H9 (cell line): ENCODE measurements around the gene ELMOD2. TPM values are rescaled to one million over a fixed set of nuclear protein-coding genes. Genes with fewer than 3 reads are reported as not detected.
A peak's percentile ranks its signal among the peaks of the same experiment; 100 is the strongest.

Experiments
- DNase-seq: peaks from one replicate; pipeline ENCODE4 v3.0.0-alpha.2; 2017
- H2AFZ ChIP-seq: one replicate; pipeline ENCODE4 v1.6.1; 2013; ENCODE audit warnings: mild to moderate bottlenecking, low read length, control low read depth, moderate library complexity
- H2AK5ac ChIP-seq: 2 replicates; pipeline ENCODE4 v1.6.1; 2013; ENCODE audit warnings: low read length, control low read depth, mixed read lengths; ENCODE audit not compliant: insufficient read length
- H2BK120ac ChIP-seq: one replicate; pipeline ENCODE4 v1.6.1; 2013; ENCODE audit warnings: low read depth, mild to moderate bottlenecking, low read length, control low read depth, inconsistent platforms; ENCODE audit not compliant: poor library complexity, severe bottlenecking
- H2BK12ac ChIP-seq: 2 replicates; pipeline ENCODE4 v1.6.1; 2013; ENCODE audit warnings: low read length, control low read depth, mixed read lengths, low read depth; ENCODE audit not compliant: insufficient read length
- H2BK15ac ChIP-seq: 2 replicates; pipeline ENCODE4 v1.6.1; 2013; ENCODE audit warnings: low read depth, low read length, control low read depth
- H2BK20ac ChIP-seq: one replicate; pipeline ENCODE4 v1.6.1; 2013; ENCODE audit warnings: low read depth, mild to moderate bottlenecking, low read length, control low read depth, inconsistent platforms; ENCODE audit not compliant: poor library complexity, severe bottlenecking
- H2BK5ac ChIP-seq: 2 replicates; pipeline ENCODE4 v1.6.1; 2013; ENCODE audit warnings: low read length, control low read depth, mixed read lengths; ENCODE audit not compliant: insufficient read length
- H3K14ac ChIP-seq: 2 replicates; pipeline ENCODE4 v1.6.1; 2013; ENCODE audit warnings: low read length, control low read depth; ENCODE audit not compliant: insufficient read depth
- H3K18ac ChIP-seq: 2 replicates; pipeline ENCODE4 v1.6.1; 2013; ENCODE audit warnings: low read depth, mild to moderate bottlenecking, mixed read lengths, low read length, control low read depth; ENCODE audit not compliant: insufficient read length
- H3K23ac ChIP-seq: 2 replicates; pipeline ENCODE4 v1.6.1; 2013; ENCODE audit warnings: low read length, control low read depth, mixed read lengths, low read depth; ENCODE audit not compliant: insufficient read length
- H3K23me2 ChIP-seq: 2 replicates; pipeline ENCODE4 v1.6.1; 2013; ENCODE audit warnings: low read depth, mild to moderate bottlenecking, mixed read lengths, low read length, control low read depth; ENCODE audit not compliant: insufficient read length, poor library complexity, severe bottlenecking
- H3K27ac ChIP-seq: 2 replicates; pipeline ENCODE4 v1.5.1; 2013; ENCODE audit warnings: low read length, control low read depth, mixed read lengths, low read depth; ENCODE audit not compliant: insufficient read length
- H3K27me3 ChIP-seq: 2 replicates; pipeline ENCODE4 v1.6.1; 2013; ENCODE audit warnings: low read length, control low read depth, inconsistent platforms; ENCODE audit not compliant: insufficient read depth
- H3K4ac ChIP-seq: 2 replicates; pipeline ENCODE4 v1.6.1; 2013; ENCODE audit warnings: low read depth, mild to moderate bottlenecking, control low read depth, inconsistent platforms, low read length, moderate library complexity
- H3K4me1 ChIP-seq: 2 replicates; pipeline ENCODE4 v1.6.1; 2013; ENCODE audit warnings: low read length, control low read depth, inconsistent platforms; ENCODE audit not compliant: insufficient read depth
- H3K4me2 ChIP-seq: 2 replicates; pipeline ENCODE4 v1.6.1; 2013; ENCODE audit warnings: low read length, control low read depth, mixed read lengths; ENCODE audit not compliant: insufficient read length, insufficient read depth
- H3K56ac ChIP-seq: 2 replicates; pipeline ENCODE4 v1.6.1; 2013; ENCODE audit warnings: low read depth, mild to moderate bottlenecking, mixed read lengths, low read length, control low read depth; ENCODE audit not compliant: insufficient read length
- H3K79me1 ChIP-seq: 2 replicates; pipeline ENCODE4 v1.6.1; 2013; ENCODE audit warnings: low read depth, mild to moderate bottlenecking, moderate library complexity, low read length, control low read depth, inconsistent platforms; ENCODE audit not compliant: insufficient read depth, poor library complexity, severe bottlenecking
- H3K79me2 ChIP-seq: 2 replicates; pipeline ENCODE4 v1.6.1; 2013; ENCODE audit warnings: low read length, control low read depth, inconsistent platforms; ENCODE audit not compliant: insufficient read depth
- H3K9ac ChIP-seq: 2 replicates; pipeline ENCODE4 v1.6.1; 2013; ENCODE audit warnings: low read length, control low read depth, mixed read lengths; ENCODE audit not compliant: insufficient read length; ENCODE audit errors: extremely low read depth
- H3K9me3 ChIP-seq: one replicate; pipeline ENCODE4 v1.6.1; 2013; ENCODE audit warnings: low read depth, low read length, inconsistent platforms; ENCODE audit not compliant: control insufficient read depth
- H3T11ph ChIP-seq: one replicate; pipeline ENCODE4 v1.6.1; 2013; ENCODE audit warnings: mild to moderate bottlenecking, low read length, control low read depth, inconsistent platforms
- H4K20me1 ChIP-seq: one replicate; pipeline ENCODE4 v1.6.1; 2013; ENCODE audit not compliant: control insufficient read depth, insufficient read length, insufficient read depth
- H4K5ac ChIP-seq: 2 replicates; pipeline ENCODE4 v1.6.1; 2013; ENCODE audit warnings: low read depth, mild to moderate bottlenecking, mixed read lengths, low read length, control low read depth; ENCODE audit not compliant: insufficient read length
- H4K8ac ChIP-seq: replicated peaks from 2 replicates; pipeline ENCODE4 v1.6.1; 2013; ENCODE audit warnings: low read length, control low read depth, mixed read lengths, low read depth; ENCODE audit not compliant: insufficient read length
- H4K91ac ChIP-seq: 2 replicates; pipeline ENCODE4 v1.6.1; 2013; ENCODE audit warnings: low read depth, mild to moderate bottlenecking, moderate library complexity, mixed read lengths, low read length, control low read depth; ENCODE audit not compliant: insufficient read length
- H3K27ac Mint-ChIP-seq, 3 experiments: 2 replicates in 2 of 3; 3 replicates in 1 of 3; pipeline ENCODE4 v1.8.0; 2020 to 2021; ENCODE audit warnings: mixed read lengths in 3 of 3, mild to moderate bottlenecking in 1 of 3, moderate library complexity in 1 of 3
- H3K27me3 Mint-ChIP-seq: 2 replicates; pipeline ENCODE4 v1.8.0; 2021; ENCODE audit warnings: low read depth, mild to moderate bottlenecking, moderate library complexity, mixed read lengths
- H3K36me3 Mint-ChIP-seq, 3 experiments: 2 replicates in 2 of 3; 3 replicates in 1 of 3; pipeline ENCODE4 v1.8.0; 2020 to 2021; ENCODE audit warnings: low read depth in 3 of 3, mixed read lengths in 3 of 3; ENCODE audit not compliant: insufficient read depth in 1 of 3
- H3K4me1 Mint-ChIP-seq, 2 experiments: 2 replicates each; pipeline ENCODE4 v1.8.0; 2020; ENCODE audit warnings: mixed read lengths in 2 of 2
- H3K4me3 Mint-ChIP-seq, 2 experiments: 2 replicates in 1 of 2; 3 replicates in 1 of 2; pipeline ENCODE4 v1.8.0; 2020 to 2021; ENCODE audit warnings: mild to moderate bottlenecking in 2 of 2, mixed read lengths in 2 of 2, moderate library complexity in 1 of 2
- H3K9me3 Mint-ChIP-seq, 2 experiments: 2 replicates in 1 of 2; 3 replicates in 1 of 2; pipeline ENCODE4 v1.8.0; 2020; ENCODE audit warnings: mild to moderate bottlenecking in 2 of 2, mixed read lengths in 2 of 2, moderate library complexity in 1 of 2
- WGBS: extraction: QIAGEN DNeasy Blood & Tissue Kit; methylation state at CpG from one replicate; pipeline ENCODE4 v1.1.7; 2013; ENCODE audit warnings: missing lambda C conversion rate, low lambda C conversion rate, mixed read lengths; ENCODE audit not compliant: insufficient read length; ENCODE audit errors: extremely low coverage; 5-methylcytosine and 5-hydroxymethylcytosine counted together
- total RNA-seq: library from RNA; stranded (reverse); gene quantifications from 2 replicates; pipeline ENCODE4 v1.2.1, GENCODE V29; 2021
- TF ChIP-seq, protein P1 (sequence below): fragments of 200-600 bp; sonication (generic); conservative IDR thresholded peaks from 3 replicates; pipeline ENCODE4 v1.8.0; 2021; ENCODE audit warnings: antibody characterized with exemption, mild to moderate bottlenecking

The ELMOD2 gene
- total RNA-seq, 1 experiment from 2014 or later, result 26.3 TPM

DNA sequence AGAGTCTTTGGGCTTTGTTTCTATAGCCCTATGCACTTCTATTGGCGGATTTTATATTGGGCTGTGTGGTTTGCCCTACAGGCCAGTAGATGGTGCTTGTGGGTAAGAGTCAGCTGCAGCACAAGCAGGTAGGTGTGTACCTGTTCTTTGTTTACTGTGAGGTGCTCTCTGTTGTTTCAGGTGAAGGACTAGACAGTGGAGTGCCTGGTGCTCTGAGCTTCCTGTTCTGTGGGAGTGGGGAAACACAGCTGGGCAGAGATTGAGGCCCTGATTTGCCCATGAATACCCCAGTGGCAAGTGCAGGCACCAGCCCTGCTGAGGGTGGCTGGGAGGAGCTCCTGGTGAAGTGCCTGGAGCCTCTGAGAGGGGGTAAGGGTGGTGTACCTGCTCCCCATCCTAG, 71.1 kb downstream of the ELMOD2 start:
- Mint-ChIP-seq H3K4me3 (no peak overlapping the region), H3K27ac (no peak overlapping the region), H3K27me3 (peaks cover 12% of the 10 kb centered on the region), H3K36me3 (no peaks in the 10 kb centered on the region), H3K4me1 (peaks cover 0 to 3% of the 10 kb centered on the region in 2 experiments; a peak in 1 of 4 replicates), H3K9me3 (peaks cover 2% of the 10 kb centered on the region in 2 experiments; a peak in 2 of 5 replicates)
- no peaks in the 10 kb centered on the region for H3K79me1 ChIP-seq
- peak; percentile 77 for DNase-seq
- no peak overlapping the region for H4K91ac ChIP-seq
- H3K23me2 ChIP-seq, result no peaks in the 10 kb centered on the region
- no peaks in the 10 kb centered on the region for H4K20me1 ChIP-seq
- H3K4me1 ChIP-seq, result no peaks in the 10 kb centered on the region
- no peak overlapping the region for H2BK5ac ChIP-seq
- H2BK120ac ChIP-seq, result no peak overlapping the region
- WGBS, result no CpG with 5 or more reads among the region's 1 CpG
- no peaks in the 10 kb centered on the region for H3K27me3 ChIP-seq
- no peaks in the 10 kb centered on the region for H3K79me2 ChIP-seq
- H2AK5ac ChIP-seq, result no peak overlapping the region
- H3K4ac ChIP-seq, result no peak overlapping the region
- H3K27ac ChIP-seq, result no peak overlapping the region
- no peak overlapping the region for H4K5ac ChIP-seq
- no peak overlapping the region for H3T11ph ChIP-seq
- no peak overlapping the region for H3K23ac ChIP-seq
- H3K56ac ChIP-seq, result no peak overlapping the region
- no peak overlapping the region for H3K18ac ChIP-seq
- no peak overlapping the region for H3K4me2 ChIP-seq
- no peak overlapping the region for H2BK12ac ChIP-seq
- TF ChIP-seq, protein P1, sequence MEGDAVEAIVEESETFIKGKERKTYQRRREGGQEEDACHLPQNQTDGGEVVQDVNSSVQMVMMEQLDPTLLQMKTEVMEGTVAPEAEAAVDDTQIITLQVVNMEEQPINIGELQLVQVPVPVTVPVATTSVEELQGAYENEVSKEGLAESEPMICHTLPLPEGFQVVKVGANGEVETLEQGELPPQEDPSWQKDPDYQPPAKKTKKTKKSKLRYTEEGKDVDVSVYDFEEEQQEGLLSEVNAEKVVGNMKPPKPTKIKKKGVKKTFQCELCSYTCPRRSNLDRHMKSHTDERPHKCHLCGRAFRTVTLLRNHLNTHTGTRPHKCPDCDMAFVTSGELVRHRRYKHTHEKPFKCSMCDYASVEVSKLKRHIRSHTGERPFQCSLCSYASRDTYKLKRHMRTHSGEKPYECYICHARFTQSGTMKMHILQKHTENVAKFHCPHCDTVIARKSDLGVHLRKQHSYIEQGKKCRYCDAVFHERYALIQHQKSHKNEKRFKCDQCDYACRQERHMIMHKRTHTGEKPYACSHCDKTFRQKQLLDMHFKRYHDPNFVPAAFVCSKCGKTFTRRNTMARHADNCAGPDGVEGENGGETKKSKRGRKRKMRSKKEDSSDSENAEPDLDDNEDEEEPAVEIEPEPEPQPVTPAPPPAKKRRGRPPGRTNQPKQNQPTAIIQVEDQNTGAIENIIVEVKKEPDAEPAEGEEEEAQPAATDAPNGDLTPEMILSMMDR, result peak; percentile 84
- H2BK15ac ChIP-seq, result no peak overlapping the region
- H2BK20ac ChIP-seq, result no peak overlapping the region
- H3K9ac ChIP-seq, result no peak overlapping the region
- no peak overlapping the region for H4K8ac ChIP-seq
- no peak overlapping the region for H3K14ac ChIP-seq
- no peaks in the 10 kb centered on the region for H3K9me3 ChIP-seq
- no peak overlapping the region for H2AFZ ChIP-seq
